HepG2 (cell line): ENCODE results near the gene ATRIP. TPM values are rescaled to one million over a fixed set of nuclear protein-coding genes. Genes with fewer than 3 reads are reported as not detected.

Experiments
- ARID3A ChIP-seq: IDR thresholded peaks from 2 replicates; pipeline ENCODE4 v1.6.1; 2012; ENCODE audit warnings: low read depth, low read length, improper control_type of control experiment
- ARID5B ChIP-seq: IDR thresholded peaks from 2 replicates; pipeline ENCODE4 v1.4.0; 2020; ENCODE audit warnings: mild to moderate bottlenecking, missing genetic modification reagents
- BORCS8-MEF2B ChIP-seq: sonication (generic); formaldehyde crosslinking; IDR thresholded peaks from 2 replicates; pipeline ENCODE4 v1.8.0; 2022; ENCODE audit warnings: mild to moderate bottlenecking, missing genetic modification reagents
- EHMT2 ChIP-seq: fragments of 200-600 bp; sonication (generic); IDR thresholded peaks from 2 replicates; pipeline ENCODE4 v1.7.0; 2017; ENCODE audit warnings: antibody characterized with exemption, low read depth, low read length, borderline replicate concordance
- FOSL1 ChIP-seq: sonication (generic); formaldehyde crosslinking; IDR thresholded peaks from 2 replicates; pipeline ENCODE4 v1.9.0; 2021; ENCODE audit warnings: missing genetic modification reagents, borderline replicate concordance
- GPBP1L1 ChIP-seq: sonication (generic); formaldehyde crosslinking; IDR thresholded peaks from 2 replicates; pipeline ENCODE4 v1.5.0; 2020; ENCODE audit warnings: mild to moderate bottlenecking, missing genetic modification reagents
- HDAC1 ChIP-seq: sonication (generic); formaldehyde crosslinking; IDR thresholded peaks from 2 replicates; pipeline ENCODE4 v1.5.1; 2020; ENCODE audit warnings: mild to moderate bottlenecking, missing genetic modification reagents
- KAT8 ChIP-seq: IDR thresholded peaks from 2 replicates; pipeline ENCODE4 v1.6.1; 2016; ENCODE audit warnings: missing genetic modification reagents, missing compliant biosample characterization
- KLF16 ChIP-seq, 2 experiments: sonication (generic) in 1 of 2; formaldehyde crosslinking in 1 of 2; IDR thresholded peaks; 2 replicates each; pipeline versions ENCODE4 v1.6.1 to v1.8.0; 2016 to 2023; ENCODE audit warnings: missing genetic modification reagents in 2 of 2, missing compliant biosample characterization in 1 of 2
- LCORL ChIP-seq, 2 experiments: fragments of 450-650 bp in 1 of 2; sonication (generic) in 1 of 2; formaldehyde crosslinking in 1 of 2; IDR thresholded peaks; 2 replicates each; pipeline versions ENCODE4 v1.5.0 to v1.6.1; 2017 to 2020; ENCODE audit warnings: antibody characterized with exemption in 1 of 2, missing genetic modification reagents in 1 of 2
- MED8 ChIP-seq: sonication (generic); formaldehyde crosslinking; IDR thresholded peaks from 2 replicates; pipeline ENCODE4 v1.8.1; 2023; ENCODE audit warnings: mild to moderate bottlenecking, missing genetic modification reagents; ENCODE audit not compliant: insufficient replicate concordance
- STAT5B ChIP-seq: sonication (generic); formaldehyde crosslinking; IDR thresholded peaks from 2 replicates; pipeline ENCODE4 v1.4.0; 2020; ENCODE audit warnings: missing genetic modification reagents
- ZFYVE20 ChIP-seq: sonication (generic); formaldehyde crosslinking; IDR thresholded peaks from 2 replicates; pipeline ENCODE4 v1.8.0; 2023; ENCODE audit warnings: low read depth, mild to moderate bottlenecking, moderate library complexity, missing genetic modification reagents, borderline replicate concordance
- ZMAT3 ChIP-seq: sonication (generic); formaldehyde crosslinking; conservative IDR thresholded peaks from 2 replicates; pipeline ENCODE4 v1.7.0; 2021; ENCODE audit warnings: missing genetic modification reagents
- ZNF441 ChIP-seq: sonication (generic); formaldehyde crosslinking; IDR thresholded peaks from 2 replicates; pipeline ENCODE4 v1.7.0; 2021; ENCODE audit warnings: missing genetic modification reagents, borderline replicate concordance
- ZNF564 ChIP-seq: sonication (generic); formaldehyde crosslinking; IDR thresholded peaks from 2 replicates; pipeline ENCODE4 v1.8.1; 2023; ENCODE audit warnings: mild to moderate bottlenecking, missing genetic modification reagents
- ZNF615 ChIP-seq: sonication (generic); formaldehyde crosslinking; IDR thresholded peaks from 2 replicates; pipeline ENCODE4 v1.5.0; 2020; ENCODE audit warnings: mild to moderate bottlenecking, missing genetic modification reagents, borderline replicate concordance
- ZNF674 ChIP-seq: sonication (generic); formaldehyde crosslinking; IDR thresholded peaks from 2 replicates; pipeline ENCODE4 v1.5.0; 2020; ENCODE audit warnings: low read depth, mild to moderate bottlenecking, missing genetic modification reagents
- ZNF746 ChIP-seq: sonication (generic); formaldehyde crosslinking; IDR thresholded peaks from 2 replicates; pipeline ENCODE4 v1.8.0; 2022; ENCODE audit warnings: mild to moderate bottlenecking, missing genetic modification reagents
- ZNF841 ChIP-seq: sonication (generic); formaldehyde crosslinking; IDR thresholded peaks from 2 replicates; pipeline ENCODE4 v1.8.1; 2023; ENCODE audit warnings: missing genetic modification reagents, borderline replicate concordance
- ZNF879 ChIP-seq: sonication (generic); formaldehyde crosslinking; IDR thresholded peaks from 2 replicates; pipeline ENCODE4 v1.8.1; 2023; ENCODE audit warnings: missing genetic modification reagents
- polyA plus RNA-seq, 8 experiments: library from polyadenylated mRNA; depleted of rRNA in 3 of 8; stranded (reverse) in 7 of 8; unstranded in 1 of 8; fragments of >200 nt; fragmentation: Illumina TruSeq in 4 of 8; extraction: Trizol in 4 of 8; gene quantifications; 2 replicates each; pipeline versions ENCODE4 v1.2.1 to v1.2.3, GENCODE V29; 2011 to 2016; ENCODE audit warnings: low read depth in 4 of 8, missing spikeins in 1 of 8, mixed read lengths in 1 of 8; ENCODE audit not compliant: insufficient read depth in 1 of 8
- total RNA-seq, 5 experiments: library from RNA; depleted of rRNA; stranded (reverse); fragments of >200 nt; fragmentation: Illumina TruSeq; extraction: Trizol; gene quantifications; 2 replicates each; pipeline ENCODE4 v1.2.3, GENCODE V29; 2016; ENCODE audit warnings: low read depth in 1 of 5

Gene ATRIP
- total and polyA plus RNA-seq, 2 of the 13 experiments (the other 11 are each of a cell fraction or from before 2014, with no cell fraction given): 5.1 to 12.5 TPM

GRCh38 chr3:48446425-48447193 lies at the start of gene ATRIP (continued):
- TF ChIP-seq HDAC1 (CRISPR knock-in tag): peak; percentile 94
- 0 out of 2 replicates have a peak, but pooled peaks have one; percentile 25 for TF ChIP-seq ARID5B (CRISPR knock-in tag)
- 0 out of 2 replicates have a peak, but pooled peaks have one; percentile 15 for TF ChIP-seq ARID3A
- no peak for TF ChIP-seq ZNF841 (CRISPR knock-in tag)
- no peak for TF ChIP-seq ZNF615 (CRISPR knock-in tag)
- TF ChIP-seq STAT5B (CRISPR knock-in tag): no peak
- TF ChIP-seq ZNF746 (CRISPR knock-in tag): 0 out of 2 replicates have a peak, but pooled peaks have one; percentile 42
- TF ChIP-seq GPBP1L1 (CRISPR knock-in tag): no peak
- TF ChIP-seq ZMAT3 (CRISPR knock-in tag): peak; percentile 78; the same call in 1 of the 2 replicates
- peak; percentile 50; the same call in 1 of the 2 replicates for TF ChIP-seq ZNF564
- no peak for TF ChIP-seq FOSL1 (CRISPR knock-in tag)
- TF ChIP-seq KLF16 (CRISPR knock-in tag; IDR thresholded peaks at IDR 0.05): peak in 1 of 2 experiments; percentile 88; a peak in 2 of 4 replicates
- no peak for TF ChIP-seq EHMT2
- TF ChIP-seq LCORL (IDR thresholded peaks at IDR 0.05): no peak
- no peak for TF ChIP-seq LCORL (CRISPR knock-in tag; IDR thresholded peaks at IDR 0.05)
- no peak for TF ChIP-seq ZFYVE20 (CRISPR knock-in tag)
- peak; percentile 51 for TF ChIP-seq MED8 (CRISPR knock-in tag)
- TF ChIP-seq ZNF441 (CRISPR knock-in tag): peak; percentile 94; the same call in 1 of the 2 replicates
- TF ChIP-seq ZNF879: no peak
- TF ChIP-seq ZNF674 (CRISPR knock-in tag): no peak
- TF ChIP-seq BORCS8-MEF2B: no peak
- peak; percentile 98 for TF ChIP-seq KAT8 (CRISPR knock-in tag)
